ENCODE data around the gene MRPL12. TPM values are rescaled to one million over a fixed set of nuclear protein-coding genes. Genes with fewer than 3 reads are reported as not detected.

The MRPL12 gene
- total RNA-seq, 1 experiment from 2014 or later, result 139 TPM

DNA sequence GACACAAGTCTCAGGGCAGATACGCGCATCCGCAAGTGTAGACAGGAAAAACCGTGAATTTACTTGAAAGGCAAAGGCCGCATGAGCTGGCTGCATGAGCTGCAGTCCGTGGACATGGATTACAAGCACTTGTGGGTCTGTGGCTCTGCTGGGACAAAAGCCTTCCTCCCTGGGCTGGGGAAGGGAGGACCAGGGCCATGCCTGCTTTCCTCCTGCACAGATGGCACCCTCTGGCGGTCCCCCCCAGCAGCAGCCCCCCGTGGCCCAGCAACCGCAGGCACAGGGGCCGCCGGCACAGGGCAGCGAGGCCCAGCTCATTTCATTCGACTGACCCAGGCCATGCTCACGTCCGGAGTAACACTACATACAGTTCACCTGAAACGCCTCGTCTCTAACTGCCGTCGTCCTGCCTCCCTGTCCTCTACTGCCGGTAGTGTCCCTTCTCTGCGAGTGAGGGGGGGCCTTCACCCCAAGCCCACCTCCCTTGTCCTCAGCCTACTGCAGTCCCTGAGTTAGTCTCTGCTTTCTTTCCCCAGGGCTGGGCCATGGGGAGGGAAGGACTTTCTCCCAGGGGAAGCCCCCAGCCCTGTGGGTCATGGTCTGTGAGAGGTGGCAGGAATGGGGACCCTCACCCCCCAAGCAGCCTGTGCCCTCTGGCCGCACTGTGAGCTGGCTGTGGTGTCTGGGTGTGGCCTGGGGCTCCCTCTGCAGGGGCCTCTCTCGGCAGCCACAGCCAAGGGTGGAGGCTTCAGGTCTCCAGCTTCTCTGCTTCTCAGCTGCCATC lies 1.7 kb upstream of the MRPL12 start:
- Mint-ChIP-seq H3K36me3 (peaks cover 52% of the 10 kb centered on the region), H3K27ac (peak overlapping the region; percentile 70; the same call in 1 of the 2 replicates), H3K4me1 (peaks cover 16% of the 10 kb centered on the region), H3K27me3 (ENCODE audit: low read depth) (no peaks in the 10 kb centered on the region), H3K9me3 (no peaks in the 10 kb centered on the region), H3K4me3 (peak overlapping the region; percentile 98)
- TF ChIP-seq ESRRA (CRISPR knock-in tag; IDR thresholded peaks at IDR 0.05; ENCODE audit: borderline replicate concordance) (no peak), TEAD4 (CRISPR knock-in tag; IDR thresholded peaks at IDR 0.05) (no peak), TCF7 (CRISPR knock-in tag; IDR thresholded peaks at IDR 0.05; ENCODE audit: low read depth) (no peak), GABPB1 (CRISPR knock-in tag; IDR thresholded peaks at IDR 0.05) (no peak), TP53 (CRISPR knock-in tag; IDR thresholded peaks at IDR 0.05) (no peak), FOXJ3 (CRISPR knock-in tag; IDR thresholded peaks at IDR 0.05; ENCODE audit: borderline replicate concordance) (no peak), E2F5 (CRISPR knock-in tag; IDR thresholded peaks at IDR 0.05) (no peak), SMAD3 (CRISPR knock-in tag; IDR thresholded peaks at IDR 0.05; ENCODE audit: borderline replicate concordance) (no peak), ATF2 (CRISPR knock-in tag; IDR thresholded peaks at IDR 0.05; ENCODE audit: borderline replicate concordance, low read depth) (no peak), ZNF425 (CRISPR knock-in tag; conservative IDR thresholded peaks at IDR 0.05) (no peak), CREM (CRISPR knock-in tag; IDR thresholded peaks at IDR 0.05) (no peak), ERG (CRISPR knock-in tag; IDR thresholded peaks at IDR 0.05) (no peak)
- TF ChIP-seq, protein P1, sequence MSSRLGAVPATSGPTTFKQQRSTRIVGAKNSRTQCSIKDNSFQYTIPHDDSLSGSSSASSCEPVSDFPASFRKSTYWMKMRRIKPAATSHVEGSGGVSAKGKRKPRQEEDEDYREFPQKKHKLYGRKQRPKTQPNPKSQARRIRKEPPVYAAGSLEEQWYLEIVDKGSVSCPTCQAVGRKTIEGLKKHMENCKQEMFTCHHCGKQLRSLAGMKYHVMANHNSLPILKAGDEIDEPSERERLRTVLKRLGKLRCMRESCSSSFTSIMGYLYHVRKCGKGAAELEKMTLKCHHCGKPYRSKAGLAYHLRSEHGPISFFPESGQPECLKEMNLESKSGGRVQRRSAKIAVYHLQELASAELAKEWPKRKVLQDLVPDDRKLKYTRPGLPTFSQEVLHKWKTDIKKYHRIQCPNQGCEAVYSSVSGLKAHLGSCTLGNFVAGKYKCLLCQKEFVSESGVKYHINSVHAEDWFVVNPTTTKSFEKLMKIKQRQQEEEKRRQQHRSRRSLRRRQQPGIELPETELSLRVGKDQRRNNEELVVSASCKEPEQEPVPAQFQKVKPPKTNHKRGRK (CRISPR knock-in tag; IDR thresholded peaks at IDR 0.05; ENCODE audit: borderline replicate concordance), result no peak
- TF ChIP-seq, protein P2, sequence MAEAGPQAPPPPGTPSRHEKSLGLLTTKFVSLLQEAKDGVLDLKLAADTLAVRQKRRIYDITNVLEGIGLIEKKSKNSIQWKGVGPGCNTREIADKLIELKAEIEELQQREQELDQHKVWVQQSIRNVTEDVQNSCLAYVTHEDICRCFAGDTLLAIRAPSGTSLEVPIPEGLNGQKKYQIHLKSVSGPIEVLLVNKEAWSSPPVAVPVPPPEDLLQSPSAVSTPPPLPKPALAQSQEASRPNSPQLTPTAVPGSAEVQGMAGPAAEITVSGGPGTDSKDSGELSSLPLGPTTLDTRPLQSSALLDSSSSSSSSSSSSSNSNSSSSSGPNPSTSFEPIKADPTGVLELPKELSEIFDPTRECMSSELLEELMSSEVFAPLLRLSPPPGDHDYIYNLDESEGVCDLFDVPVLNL (CRISPR knock-in tag; IDR thresholded peaks at IDR 0.05; ENCODE audit: borderline replicate concordance, low read depth), result no peak
- TF ChIP-seq, protein P3, sequence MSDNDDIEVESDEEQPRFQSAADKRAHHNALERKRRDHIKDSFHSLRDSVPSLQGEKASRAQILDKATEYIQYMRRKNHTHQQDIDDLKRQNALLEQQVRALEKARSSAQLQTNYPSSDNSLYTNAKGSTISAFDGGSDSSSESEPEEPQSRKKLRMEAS (CRISPR knock-in tag; IDR thresholded peaks at IDR 0.05), result no peak
- DNase-seq (ENCODE audit: low spot score) (no peak), ATAC-seq (peak; percentile 9)
- ChIA-PET CTCF (interaction anchor here (0.6 to 2.2 kb wide), 4 partner anchors 17 to 26 kb away, joined by 3 to 9 read pairs (median 7); partner anchors contain the start of genes ARL16 and HGS), POLR2A (interaction anchor here (2.3 kb wide), 1 partner anchor 10 kb away, joined by 11 read pairs; the partner anchor contains the start of gene SLC25A10)

All from WTC11 (cell line).